Mammary epithelial cell (primary cell): Measurements from ENCODE around the gene LTC4S.

Experiments used
- CTCF ChIP-seq, 2 donors: IDR thresholded peaks in 1 of 2; conservative IDR thresholded peaks in 1 of 2; 2 replicates each; pipeline ENCODE4 v1.5.1; 2011 to 2012; ENCODE audit warnings: inconsistent platforms in 2 of 2, low read length in 2 of 2, mild to moderate bottlenecking in 2 of 2, control low read depth in 1 of 2, low read depth in 1 of 2; ENCODE audit not compliant: insufficient read depth in 1 of 2; ENCODE audit errors: extremely low read depth in 1 of 2
- EZH2 ChIP-seq: IDR thresholded peaks from 2 replicates; pipeline ENCODE4 v1.6.1; 2012; ENCODE audit warnings: low read length, inconsistent platforms, borderline replicate concordance

- TF ChIP-seq CTCF (conservative IDR thresholded peaks at IDR 0.05 in 1 of 2, IDR thresholded peaks at IDR 0.05 in 1 of 2; ENCODE audit: extremely low read depth in 1 of 2, insufficient read depth in 1 of 2, low read depth in 1 of 2, low read length in 2 of 2) = no peak
- no peak for TF ChIP-seq EZH2
These were observed 39.9 kb downstream of the LTC4S start for GRCh38 chr5:179833709-179834070.
